SH-SY5Y (cell line): ENCODE data around the gene RBPJ.

Source experiments
- GATA2 ChIP-seq: IDR thresholded peaks from 2 replicates; pipeline ENCODE4 v1.6.1; 2011; ENCODE audit warnings: mild to moderate bottlenecking, low read depth, low read length
- GATA3 ChIP-seq: IDR thresholded peaks from 2 replicates; pipeline ENCODE4 v1.6.1; 2011; ENCODE audit warnings: low read depth, mild to moderate bottlenecking, low read length, moderate library complexity

Gene RBPJ

GRCh38 chr4:26404743-26405206 lies 84.0 kb downstream of the RBPJ start:
- TF ChIP-seq GATA3 (no peak), GATA2 (no peak)

DNA sequence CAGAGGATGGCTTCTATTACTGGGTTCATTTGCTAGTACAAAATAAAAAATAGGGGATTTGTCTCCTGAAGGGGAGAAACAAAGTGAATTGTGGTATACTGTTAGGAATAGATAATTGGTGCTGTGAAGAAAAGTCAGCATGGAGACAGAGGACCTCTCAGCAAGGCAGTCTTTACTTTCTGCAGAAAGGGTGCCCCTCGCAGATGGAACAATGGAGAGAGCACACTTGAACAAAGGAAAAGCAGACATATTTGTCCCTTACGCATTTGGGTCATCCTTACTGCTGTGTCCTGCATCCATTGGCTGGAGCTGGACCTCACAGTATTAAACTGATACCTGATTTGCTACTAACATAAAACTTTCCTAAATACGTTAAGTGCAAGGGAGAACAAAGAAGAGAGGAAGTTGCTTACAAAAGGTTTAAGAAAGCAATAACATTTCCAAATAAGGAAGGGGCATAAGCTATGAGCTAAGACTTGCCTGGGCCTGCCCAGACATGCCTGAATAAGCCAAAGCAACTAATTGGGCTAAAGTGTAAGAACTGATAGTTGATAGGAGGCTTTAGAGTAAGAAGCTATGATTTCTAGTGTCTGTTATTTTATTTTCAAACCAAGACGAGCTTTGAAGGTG lies 85.6 kb downstream of the RBPJ start:
- TF ChIP-seq GATA3, result no peak
- TF ChIP-seq GATA2, result no peak

GRCh38 chr4:26407476-26407875 lies 86.7 kb downstream of the RBPJ start:
- no peak for TF ChIP-seq GATA2
- TF ChIP-seq GATA3, result no peak

- TF ChIP-seq GATA3, result no peak
- TF ChIP-seq GATA2, result no peak
Observed at GRCh38 chr4:26410385-26411293, 89.8 kb downstream of the RBPJ start.

DNA sequence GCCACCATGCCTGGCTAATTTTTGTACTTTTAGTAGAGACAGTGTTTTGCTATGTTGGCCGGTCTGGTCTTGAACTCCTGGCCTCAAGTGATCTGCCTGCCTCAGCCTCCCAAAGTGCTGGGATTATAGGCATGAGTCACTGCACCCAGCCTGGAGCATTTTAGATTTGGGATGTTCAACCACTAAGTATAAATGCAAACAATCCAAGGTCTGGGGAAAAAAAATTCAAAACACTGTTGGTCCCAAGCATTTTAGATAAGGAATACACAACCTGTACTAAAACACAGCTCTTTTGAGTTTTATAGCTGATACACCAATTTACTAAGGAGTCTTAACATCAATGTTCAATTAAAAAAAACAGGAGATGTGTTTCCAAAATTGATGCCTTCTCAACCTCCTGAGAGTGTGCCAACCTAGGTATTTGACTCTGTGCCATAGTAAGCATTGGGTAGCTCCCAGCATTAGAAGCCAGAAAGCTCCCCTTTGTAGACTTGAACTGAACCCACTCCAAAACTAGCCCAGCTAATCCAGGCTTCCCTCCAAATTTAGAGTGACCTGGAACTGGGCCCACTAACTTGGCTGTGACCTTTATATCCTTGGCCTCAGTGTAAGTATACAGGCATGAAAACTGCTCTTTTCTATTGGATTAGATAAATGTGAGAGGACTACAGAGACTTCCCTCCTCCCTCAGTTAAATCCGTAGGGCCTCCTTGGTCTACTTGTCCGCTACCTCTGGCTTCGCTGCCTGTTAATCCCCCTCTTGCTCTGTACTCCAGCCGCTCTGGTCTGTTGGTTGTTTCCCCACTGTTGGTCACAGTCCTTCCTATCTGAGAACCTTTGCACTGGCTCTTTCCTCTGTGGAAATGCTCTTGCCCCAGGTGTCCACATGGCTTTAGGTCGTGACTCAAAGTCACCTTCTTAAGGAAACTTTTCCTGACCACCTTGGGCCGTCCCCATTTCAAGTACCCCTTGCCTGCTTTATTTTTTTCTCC lies 91.9 kb downstream of the RBPJ start:
- TF ChIP-seq GATA3, result no peak
- TF ChIP-seq GATA2, result no peak

DNA sequence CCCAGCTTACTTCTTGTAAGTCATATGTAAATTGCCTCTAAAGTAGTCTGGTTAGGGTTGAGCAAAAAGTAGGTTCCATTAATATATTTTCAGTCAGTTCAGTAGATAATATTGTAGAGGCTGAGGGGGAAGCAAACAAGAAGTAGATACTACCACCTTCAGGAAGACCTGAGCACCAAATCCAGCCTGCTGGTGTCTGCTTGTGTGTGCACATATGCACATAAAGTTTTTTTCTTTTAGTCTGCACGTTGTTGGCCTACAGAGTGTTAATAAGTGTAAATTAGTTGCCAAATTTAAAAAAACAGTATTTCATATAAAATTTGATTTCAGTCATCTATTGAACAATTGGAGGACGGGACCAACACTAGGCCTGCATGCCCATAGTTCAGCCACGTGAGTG lies 92.8 kb downstream of the RBPJ start:
- TF ChIP-seq GATA3, result no peak
- no peak for TF ChIP-seq GATA2

- no peak for TF ChIP-seq GATA2
- no peak for TF ChIP-seq GATA3
Observed at GRCh38 chr4:26418107-26418506, 97.3 kb downstream of the RBPJ start.

- TF ChIP-seq GATA3 (no peak), GATA2 (no peak)
Observed at GRCh38 chr4:26418850-26419249, 98.0 kb downstream of the RBPJ start.

DNA sequence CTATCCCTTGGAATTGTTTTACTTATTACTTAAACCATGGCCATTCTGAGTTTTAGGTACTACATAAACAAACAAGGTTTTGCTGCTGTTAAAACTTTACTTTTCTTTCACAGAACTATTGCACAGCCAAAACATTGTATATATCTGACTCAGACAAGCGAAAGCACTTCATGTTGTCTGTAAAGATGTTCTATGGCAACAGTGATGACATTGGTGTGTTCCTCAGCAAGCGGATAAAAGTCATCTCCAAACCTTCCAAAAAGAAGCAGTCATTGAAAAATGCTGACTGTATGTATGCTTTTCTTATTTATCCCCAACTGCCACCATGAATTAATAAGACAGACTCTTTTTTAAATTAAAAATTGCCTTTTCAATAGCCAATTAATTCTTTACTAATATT lies 99.6 kb downstream of the RBPJ start:
- TF ChIP-seq GATA2 (no peak), GATA3 (no peak)

- TF ChIP-seq GATA3, result no peak
- TF ChIP-seq GATA2, result no peak
Observed at GRCh38 chr4:26420913-26421312, 100.1 kb downstream of the RBPJ start.

DNA sequence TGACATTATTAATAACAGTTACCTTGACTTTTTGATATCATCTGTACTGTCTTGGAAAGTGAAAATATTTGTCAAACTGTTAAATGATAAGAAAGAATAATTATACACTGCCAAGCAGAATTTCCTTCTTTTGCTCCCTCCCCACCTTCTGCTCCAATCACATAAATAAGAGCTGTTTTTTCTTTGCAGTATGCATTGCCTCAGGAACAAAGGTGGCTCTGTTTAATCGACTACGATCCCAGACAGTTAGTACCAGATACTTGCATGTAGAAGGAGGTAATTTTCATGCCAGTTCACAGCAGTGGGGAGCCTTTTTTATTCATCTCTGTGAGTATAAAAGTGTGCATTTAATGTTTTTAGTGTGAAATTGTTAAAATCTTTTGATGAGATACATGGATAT lies 103.3 kb downstream of the RBPJ start:
- TF ChIP-seq GATA2 (no peak), GATA3 (no peak)

DNA sequence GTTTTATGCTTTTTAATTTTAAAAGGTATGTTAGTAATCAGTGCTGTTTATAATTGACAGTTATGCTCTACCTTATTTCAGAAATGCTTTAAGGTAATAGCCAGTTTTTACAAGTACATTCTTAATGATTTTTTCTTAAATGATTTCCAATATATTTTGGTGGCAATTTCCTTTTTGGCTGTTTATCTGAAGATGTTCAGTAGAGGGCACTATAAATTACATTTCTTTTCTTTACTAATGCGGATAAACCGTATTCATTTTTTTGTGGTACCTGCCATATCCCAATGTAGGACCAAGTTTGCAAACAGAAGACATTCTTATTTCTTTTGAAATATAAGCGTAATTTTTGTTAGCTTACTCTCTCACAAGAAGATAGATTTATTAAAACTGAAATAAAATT lies 104.0 kb downstream of the RBPJ start:
- TF ChIP-seq GATA2 (no peak), GATA3 (no peak)

- no peak for TF ChIP-seq GATA2
- TF ChIP-seq GATA3, result no peak
Observed at GRCh38 chr4:26425953-26426352, 105.1 kb downstream of the RBPJ start.

GRCh38 chr4:26426892-26427291 lies 106.1 kb downstream of the RBPJ start:
- TF ChIP-seq GATA2 (no peak), GATA3 (no peak)
